Measurements from ENCODE around the gene ARHGAP8.

Gene ARHGAP8

GRCh38 chr22:44888491-44889254, 136.3 kb downstream of the ARHGAP8 start:
- TF ChIP-seq, protein P1, sequence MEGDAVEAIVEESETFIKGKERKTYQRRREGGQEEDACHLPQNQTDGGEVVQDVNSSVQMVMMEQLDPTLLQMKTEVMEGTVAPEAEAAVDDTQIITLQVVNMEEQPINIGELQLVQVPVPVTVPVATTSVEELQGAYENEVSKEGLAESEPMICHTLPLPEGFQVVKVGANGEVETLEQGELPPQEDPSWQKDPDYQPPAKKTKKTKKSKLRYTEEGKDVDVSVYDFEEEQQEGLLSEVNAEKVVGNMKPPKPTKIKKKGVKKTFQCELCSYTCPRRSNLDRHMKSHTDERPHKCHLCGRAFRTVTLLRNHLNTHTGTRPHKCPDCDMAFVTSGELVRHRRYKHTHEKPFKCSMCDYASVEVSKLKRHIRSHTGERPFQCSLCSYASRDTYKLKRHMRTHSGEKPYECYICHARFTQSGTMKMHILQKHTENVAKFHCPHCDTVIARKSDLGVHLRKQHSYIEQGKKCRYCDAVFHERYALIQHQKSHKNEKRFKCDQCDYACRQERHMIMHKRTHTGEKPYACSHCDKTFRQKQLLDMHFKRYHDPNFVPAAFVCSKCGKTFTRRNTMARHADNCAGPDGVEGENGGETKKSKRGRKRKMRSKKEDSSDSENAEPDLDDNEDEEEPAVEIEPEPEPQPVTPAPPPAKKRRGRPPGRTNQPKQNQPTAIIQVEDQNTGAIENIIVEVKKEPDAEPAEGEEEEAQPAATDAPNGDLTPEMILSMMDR (IDR thresholded peaks at IDR 0.05; ENCODE audit: low read length, missing control alignments), result no peak
- no peak for DNase-seq (ENCODE audit: low read depth)
- no peak overlapping the region for H3K4me3 ChIP-seq (replicated peaks; ENCODE audit: low read depth, low read length)

DNA sequence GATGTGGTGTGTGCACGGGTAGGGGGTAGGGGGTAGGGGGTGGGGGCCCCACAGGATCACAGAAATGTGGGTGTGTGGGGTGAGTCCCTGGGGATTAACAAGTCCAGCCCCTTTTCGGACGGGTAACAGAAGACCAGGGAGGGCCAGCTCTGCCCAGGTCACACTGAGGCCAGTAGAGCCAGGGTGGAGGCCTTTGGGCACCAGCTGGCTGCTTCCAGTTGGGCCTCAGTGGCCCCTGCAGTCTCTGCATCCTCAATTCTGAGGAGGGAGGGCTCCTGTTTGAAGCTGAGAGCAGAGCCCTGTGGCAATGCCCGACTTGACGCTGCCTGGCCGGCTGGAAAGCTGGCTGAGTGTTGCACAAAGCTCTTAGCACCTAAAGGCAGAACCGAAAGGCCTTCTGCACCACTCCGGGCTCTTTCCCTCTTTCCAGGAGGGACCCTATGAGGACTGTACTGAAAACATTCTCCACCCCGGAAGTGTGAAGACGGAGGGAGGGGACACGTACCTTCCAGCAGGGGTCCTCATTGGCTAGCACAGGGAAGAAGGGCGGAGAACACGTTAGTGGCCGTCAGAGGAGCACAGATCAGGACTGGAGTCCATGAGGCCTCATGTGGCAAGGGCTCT, 137.0 kb downstream of the ARHGAP8 start:
- H3K4me3 ChIP-seq (replicated peaks; ENCODE audit: low read depth, low read length), result no peak overlapping the region
- TF ChIP-seq, protein P1 (IDR thresholded peaks at IDR 0.05; ENCODE audit: low read length, missing control alignments), result no peak
- no peak for DNase-seq (ENCODE audit: low read depth)

GRCh38 chr22:44890416-44891292, 138.3 kb downstream of the ARHGAP8 start:
- TF ChIP-seq, protein P1 (IDR thresholded peaks at IDR 0.05; ENCODE audit: low read length, missing control alignments), result no peak

GRCh38 chr22:44891293-44891747, 138.9 kb downstream of the ARHGAP8 start:
- TF ChIP-seq, protein P1 (IDR thresholded peaks at IDR 0.05; ENCODE audit: low read length, missing control alignments), result no peak
- DNase-seq (ENCODE audit: low read depth), result no peak
- no peak overlapping the region for H3K4me3 ChIP-seq (replicated peaks; ENCODE audit: low read depth, low read length)

More at GRCh38 chr22:44890416-44891292, 138.3 kb downstream of the ARHGAP8 start:
- H3K4me3 ChIP-seq (replicated peaks; ENCODE audit: low read depth, low read length), result no peak overlapping the region
- DNase-seq (ENCODE audit: low read depth), result no peak

DNA sequence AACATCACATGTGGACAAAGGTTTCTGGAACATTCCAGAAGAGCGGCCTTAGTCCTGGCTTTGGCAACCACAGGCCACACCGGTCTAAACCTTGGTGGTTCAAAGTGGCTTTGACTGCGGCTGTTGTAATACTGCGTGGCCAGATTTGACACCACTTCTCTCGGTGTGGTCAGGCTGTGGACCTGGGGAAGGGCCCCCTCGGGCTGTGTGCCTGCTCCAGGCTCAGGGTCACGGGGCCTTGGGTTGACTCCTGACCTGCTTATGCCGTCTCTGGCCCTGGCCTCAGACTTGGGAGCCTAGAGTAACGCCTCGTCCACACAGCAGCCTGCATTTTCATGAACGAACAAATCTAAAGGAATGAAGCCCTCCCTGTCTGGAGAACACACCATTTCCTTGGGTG, 139.4 kb downstream of the ARHGAP8 start:
- no peak for DNase-seq (ENCODE audit: low read depth)
- TF ChIP-seq, protein P1 (IDR thresholded peaks at IDR 0.05; ENCODE audit: low read length, missing control alignments), result no peak
- no peak overlapping the region for H3K4me3 ChIP-seq (replicated peaks; ENCODE audit: low read depth, low read length)

DNA sequence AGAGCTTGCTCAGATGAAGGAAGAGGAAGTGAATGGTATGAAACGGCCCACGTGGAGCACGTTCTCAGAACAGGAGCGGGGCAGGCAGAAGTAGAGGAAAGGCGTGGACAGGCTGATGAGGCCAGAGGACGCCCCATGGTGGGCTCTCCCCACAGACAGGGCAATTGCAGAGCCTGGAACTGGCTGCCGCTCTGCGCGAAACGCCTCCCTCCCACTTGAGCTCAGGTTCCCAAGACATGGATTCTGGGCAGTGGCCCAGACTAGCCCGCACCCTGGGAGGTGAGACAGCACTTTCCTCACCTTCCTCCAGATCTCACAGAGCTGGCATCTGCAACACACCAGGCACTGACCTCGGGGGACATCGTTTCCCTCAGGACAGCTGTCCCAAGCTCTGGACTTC, 139.9 kb downstream of the ARHGAP8 start:
- DNase-seq (ENCODE audit: low read depth), result no peak
- H3K4me3 ChIP-seq (replicated peaks; ENCODE audit: low read depth, low read length), result no peak overlapping the region
- TF ChIP-seq, protein P1 (IDR thresholded peaks at IDR 0.05; ENCODE audit: low read length, missing control alignments), result no peak

All from fibroblast of pulmonary artery (primary cell).